Measurements from ENCODE around the gene DYRK1B.
"Not testable (repeated sequence)": the region's sequence is repeated elsewhere in the genome, so short reads cannot be mapped to it uniquely, and the experiment has no call there.

The DYRK1B gene

GRCh38 chr19:39813264-39813993, 20.5 kb downstream of the DYRK1B start:
- no peaks in the 10 kb centered on the region for H3K4me1 ChIP-seq (ENCODE audit: control insufficient read depth, insufficient read depth, low read length)
- no peaks in the 10 kb centered on the region for H3K27me3 ChIP-seq (ENCODE audit: control insufficient read depth, insufficient read depth, low read length)
- peaks cover 4% of the 10 kb centered on the region for H3K36me3 ChIP-seq (ENCODE audit: control insufficient read depth, insufficient read depth, low read length)
- no peak overlapping the region for H3K27ac ChIP-seq (ENCODE audit: low read depth, low read length)
- H3K9ac ChIP-seq (ENCODE audit: low read length): no peak overlapping the region
- no peak overlapping the region for H3K4me3 ChIP-seq (ENCODE audit: low read length)

- Histone ChIP-seq H3K36me3 (ENCODE audit: control insufficient read depth, insufficient read depth, low read length) (peaks cover 4% of the 10 kb centered on the region), H3K4me1 (ENCODE audit: control insufficient read depth, insufficient read depth, low read length) (no peaks in the 10 kb centered on the region)
Measured at GRCh38 chr19:39811064-39811463, 22.9 kb downstream of the DYRK1B start.

GRCh38 chr19:39810424-39810823, 23.5 kb downstream of the DYRK1B start:
- Histone ChIP-seq H3K4me3 (ENCODE audit: low read length) (no peak overlapping the region), H3K27me3 (ENCODE audit: control insufficient read depth, insufficient read depth, low read length) (no peaks in the 10 kb centered on the region), H3K36me3 (ENCODE audit: control insufficient read depth, insufficient read depth, low read length) (peaks cover 4% of the 10 kb centered on the region), H3K9ac (ENCODE audit: low read length) (no peak overlapping the region), H3K27ac (ENCODE audit: low read depth, low read length) (no peak overlapping the region), H3K4me1 (ENCODE audit: control insufficient read depth, insufficient read depth, low read length) (no peaks in the 10 kb centered on the region)

More at GRCh38 chr19:39811064-39811463, 22.9 kb downstream of the DYRK1B start:
- Histone ChIP-seq H3K4me3 (ENCODE audit: low read length) (no peak overlapping the region), H3K27ac (ENCODE audit: low read depth, low read length) (no peak overlapping the region), H3K9ac (ENCODE audit: low read length) (no peak overlapping the region), H3K27me3 (ENCODE audit: control insufficient read depth, insufficient read depth, low read length) (no peaks in the 10 kb centered on the region)

GRCh38 chr19:39809368-39809767, 24.6 kb downstream of the DYRK1B start:
- Histone ChIP-seq H3K9ac (ENCODE audit: low read length) (no peak overlapping the region), H3K27me3 (ENCODE audit: control insufficient read depth, insufficient read depth, low read length) (no peaks in the 10 kb centered on the region), H3K27ac (ENCODE audit: low read depth, low read length) (no peak overlapping the region), H3K4me3 (ENCODE audit: low read length) (no peak overlapping the region), H3K4me1 (ENCODE audit: control insufficient read depth, insufficient read depth, low read length) (no peaks in the 10 kb centered on the region), H3K36me3 (ENCODE audit: control insufficient read depth, insufficient read depth, low read length) (peaks cover 4% of the 10 kb centered on the region)

GRCh38 chr19:39808688-39809087, 25.3 kb downstream of the DYRK1B start:
- H3K4me3 ChIP-seq (ENCODE audit: low read length); H3K9ac ChIP-seq (ENCODE audit: low read length); H3K27ac ChIP-seq (ENCODE audit: low read depth, low read length); H3K4me1 ChIP-seq (ENCODE audit: control insufficient read depth, insufficient read depth, low read length); H3K27me3 ChIP-seq (ENCODE audit: control insufficient read depth, insufficient read depth, low read length); H3K36me3 ChIP-seq (ENCODE audit: control insufficient read depth, insufficient read depth, low read length): not testable (repeated sequence)

GRCh38 chr19:39807846-39808364, 26.1 kb downstream of the DYRK1B start:
- H3K27ac ChIP-seq (ENCODE audit: low read depth, low read length): no peak overlapping the region
- no peaks in the 10 kb centered on the region for H3K4me1 ChIP-seq (ENCODE audit: control insufficient read depth, insufficient read depth, low read length)
- no peak overlapping the region for H3K4me3 ChIP-seq (ENCODE audit: low read length)
- no peaks in the 10 kb centered on the region for H3K36me3 ChIP-seq (ENCODE audit: control insufficient read depth, insufficient read depth, low read length)
- H3K9ac ChIP-seq (ENCODE audit: low read length): no peak overlapping the region
- H3K27me3 ChIP-seq (ENCODE audit: control insufficient read depth, insufficient read depth, low read length): no peaks in the 10 kb centered on the region

- Histone ChIP-seq H3K27ac (ENCODE audit: low read depth, low read length) (no peak overlapping the region), H3K9ac (ENCODE audit: low read length) (no peak overlapping the region), H3K36me3 (ENCODE audit: control insufficient read depth, insufficient read depth, low read length) (no peaks in the 10 kb centered on the region), H3K4me3 (ENCODE audit: low read length) (no peak overlapping the region), H3K4me1 (ENCODE audit: control insufficient read depth, insufficient read depth, low read length) (no peaks in the 10 kb centered on the region), H3K27me3 (ENCODE audit: control insufficient read depth, insufficient read depth, low read length) (no peaks in the 10 kb centered on the region)
Measured at GRCh38 chr19:39805104-39805503, 28.9 kb downstream of the DYRK1B start.

GRCh38 chr19:39802958-39803357, 31.0 kb downstream of the DYRK1B start:
- Histone ChIP-seq H3K4me3 (ENCODE audit: low read length) (no peak overlapping the region), H3K27ac (ENCODE audit: low read depth, low read length) (no peak overlapping the region), H3K36me3 (ENCODE audit: control insufficient read depth, insufficient read depth, low read length) (no peaks in the 10 kb centered on the region), H3K27me3 (ENCODE audit: control insufficient read depth, insufficient read depth, low read length) (no peaks in the 10 kb centered on the region), H3K9ac (ENCODE audit: low read length) (no peak overlapping the region), H3K4me1 (ENCODE audit: control insufficient read depth, insufficient read depth, low read length) (no peaks in the 10 kb centered on the region)

- Histone ChIP-seq H3K27me3 (ENCODE audit: control insufficient read depth, insufficient read depth, low read length) (no peaks in the 10 kb centered on the region), H3K27ac (ENCODE audit: low read depth, low read length) (no peak overlapping the region), H3K4me3 (ENCODE audit: low read length) (no peak overlapping the region), H3K9ac (ENCODE audit: low read length) (no peak overlapping the region), H3K4me1 (ENCODE audit: control insufficient read depth, insufficient read depth, low read length) (no peaks in the 10 kb centered on the region), H3K36me3 (ENCODE audit: control insufficient read depth, insufficient read depth, low read length) (no peaks in the 10 kb centered on the region)
Measured at GRCh38 chr19:39797083-39797482, 36.9 kb downstream of the DYRK1B start.

GRCh38 chr19:39796000-39796498, 37.9 kb downstream of the DYRK1B start:
- Histone ChIP-seq H3K27me3 (ENCODE audit: control insufficient read depth, insufficient read depth, low read length) (no peaks in the 10 kb centered on the region), H3K27ac (ENCODE audit: low read depth, low read length) (no peak overlapping the region), H3K9ac (ENCODE audit: low read length) (no peak overlapping the region), H3K36me3 (ENCODE audit: control insufficient read depth, insufficient read depth, low read length) (no peaks in the 10 kb centered on the region), H3K4me3 (ENCODE audit: low read length) (no peak overlapping the region), H3K4me1 (ENCODE audit: control insufficient read depth, insufficient read depth, low read length) (no peaks in the 10 kb centered on the region)

- Histone ChIP-seq H3K4me3 (ENCODE audit: low read length) (no peak overlapping the region), H3K27me3 (ENCODE audit: control insufficient read depth, insufficient read depth, low read length) (no peaks in the 10 kb centered on the region), H3K36me3 (ENCODE audit: control insufficient read depth, insufficient read depth, low read length) (no peaks in the 10 kb centered on the region), H3K4me1 (ENCODE audit: control insufficient read depth, insufficient read depth, low read length) (no peaks in the 10 kb centered on the region), H3K27ac (ENCODE audit: low read depth, low read length) (no peak overlapping the region), H3K9ac (ENCODE audit: low read length) (no peak overlapping the region)
Measured at GRCh38 chr19:39795001-39795400, 39.0 kb downstream of the DYRK1B start.

GRCh38 chr19:39792999-39793546, 40.9 kb downstream of the DYRK1B start:
- Histone ChIP-seq H3K36me3 (ENCODE audit: control insufficient read depth, insufficient read depth, low read length) (no peaks in the 10 kb centered on the region), H3K4me3 (ENCODE audit: low read length) (peak overlapping the region; percentile 72), H3K27ac (ENCODE audit: low read depth, low read length) (no peak overlapping the region), H3K27me3 (ENCODE audit: control insufficient read depth, insufficient read depth, low read length) (no peaks in the 10 kb centered on the region), H3K9ac (ENCODE audit: low read length) (no peak overlapping the region), H3K4me1 (ENCODE audit: control insufficient read depth, insufficient read depth, low read length) (no peaks in the 10 kb centered on the region)

- no peak overlapping the region for H3K9ac ChIP-seq (ENCODE audit: low read length)
- no peak overlapping the region for H3K27ac ChIP-seq (ENCODE audit: low read depth, low read length)
- no peaks in the 10 kb centered on the region for H3K36me3 ChIP-seq (ENCODE audit: control insufficient read depth, insufficient read depth, low read length)
- H3K4me3 ChIP-seq (ENCODE audit: low read length): no peak overlapping the region
- no peaks in the 10 kb centered on the region for H3K27me3 ChIP-seq (ENCODE audit: control insufficient read depth, insufficient read depth, low read length)
- H3K4me1 ChIP-seq (ENCODE audit: control insufficient read depth, insufficient read depth, low read length): no peaks in the 10 kb centered on the region
Measured at GRCh38 chr19:39788244-39788643, 45.7 kb downstream of the DYRK1B start.
